ENCODE data around the gene KCNE5.
"Not testable (repeated sequence)": the region's sequence is repeated elsewhere in the genome, so short reads cannot be mapped to it uniquely, and the experiment has no call there.

DNA sequence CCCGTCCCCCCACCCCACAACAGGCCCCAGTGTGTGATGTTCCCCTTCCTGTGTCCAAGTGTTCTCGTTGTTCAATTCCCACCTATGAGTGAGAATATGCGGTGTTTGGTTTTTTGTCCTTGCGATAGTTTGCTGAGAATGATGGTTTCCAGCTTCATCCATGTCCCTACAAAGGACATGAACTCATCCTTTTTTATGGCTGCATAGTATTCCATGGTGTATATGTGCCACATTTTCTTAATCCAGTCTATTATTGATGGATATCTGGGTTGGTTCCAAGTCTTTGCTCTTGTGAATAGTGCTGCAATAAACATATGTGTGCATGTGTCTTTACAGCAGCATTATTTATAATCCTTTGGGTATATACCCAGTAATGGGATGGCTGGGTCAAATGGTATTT is 32.4 kb upstream of the KCNE5 start:
- not testable (repeated sequence) for TF ChIP-seq CTCF (conservative IDR thresholded peaks at IDR 0.05); EZH2 (IDR thresholded peaks at IDR 0.05; ENCODE audit: low read depth)
